Islet precursor cell (in vitro differentiated cells): Measurements from ENCODE around the gene CHRD.

ENCODE experiments used
- DNase-seq: peaks from one replicate; pipeline ENCODE4 v3.0.0-alpha.2; 2018

The CHRD gene

DNA sequence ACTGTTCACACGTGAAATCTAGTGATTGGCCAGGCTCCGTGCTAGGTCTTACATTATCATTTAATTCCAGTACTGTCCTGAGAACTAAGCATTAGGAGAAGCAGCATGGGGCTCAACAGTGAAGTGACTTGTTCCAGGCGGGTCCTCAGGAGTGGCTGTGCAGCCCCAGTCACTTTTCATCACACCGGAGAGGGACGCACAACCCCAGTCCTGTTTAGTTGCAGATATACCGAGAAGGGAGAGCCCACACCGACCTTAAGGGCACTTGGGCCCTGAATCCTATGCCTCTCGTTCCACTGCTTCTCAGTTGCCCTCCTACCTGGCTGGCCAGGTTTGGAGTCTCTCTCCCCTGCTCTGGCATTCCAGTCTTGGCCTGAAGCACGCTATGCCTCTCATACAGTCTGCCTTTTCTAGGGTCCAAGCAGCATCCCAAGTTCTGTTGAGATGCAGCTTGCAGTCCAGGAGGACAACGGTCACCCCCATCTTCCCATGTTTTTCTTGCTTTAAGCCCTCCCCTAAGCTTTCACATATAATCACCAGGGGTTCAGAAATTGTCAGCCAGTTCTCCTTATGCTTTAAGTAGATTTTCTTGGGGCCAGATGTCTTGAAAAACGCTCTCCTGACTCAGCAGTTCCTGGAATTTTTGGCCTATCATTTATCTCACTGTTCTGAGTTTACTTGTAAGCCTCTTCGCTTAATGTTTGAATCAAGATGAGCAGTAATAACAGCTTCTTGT, 32.4 kb upstream of the CHRD start:
- no peak for DNase-seq

DNA sequence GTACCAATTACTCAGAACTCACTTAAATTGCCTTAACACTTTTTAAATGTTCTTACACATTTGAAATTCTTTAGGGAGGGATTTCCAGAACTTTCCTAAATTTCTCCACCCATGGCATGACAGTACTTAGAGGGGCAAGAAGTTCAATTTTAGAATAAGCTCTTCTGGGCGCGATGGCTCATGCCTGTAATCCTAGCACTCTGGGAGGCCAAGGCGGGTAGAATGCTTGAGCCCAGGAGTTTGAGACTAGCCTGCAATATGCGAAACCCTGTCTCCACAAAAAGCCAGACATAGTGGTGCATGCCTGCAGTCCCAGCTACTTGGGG, 31.8 kb upstream of the CHRD start:
- DNase-seq = no peak

DNA sequence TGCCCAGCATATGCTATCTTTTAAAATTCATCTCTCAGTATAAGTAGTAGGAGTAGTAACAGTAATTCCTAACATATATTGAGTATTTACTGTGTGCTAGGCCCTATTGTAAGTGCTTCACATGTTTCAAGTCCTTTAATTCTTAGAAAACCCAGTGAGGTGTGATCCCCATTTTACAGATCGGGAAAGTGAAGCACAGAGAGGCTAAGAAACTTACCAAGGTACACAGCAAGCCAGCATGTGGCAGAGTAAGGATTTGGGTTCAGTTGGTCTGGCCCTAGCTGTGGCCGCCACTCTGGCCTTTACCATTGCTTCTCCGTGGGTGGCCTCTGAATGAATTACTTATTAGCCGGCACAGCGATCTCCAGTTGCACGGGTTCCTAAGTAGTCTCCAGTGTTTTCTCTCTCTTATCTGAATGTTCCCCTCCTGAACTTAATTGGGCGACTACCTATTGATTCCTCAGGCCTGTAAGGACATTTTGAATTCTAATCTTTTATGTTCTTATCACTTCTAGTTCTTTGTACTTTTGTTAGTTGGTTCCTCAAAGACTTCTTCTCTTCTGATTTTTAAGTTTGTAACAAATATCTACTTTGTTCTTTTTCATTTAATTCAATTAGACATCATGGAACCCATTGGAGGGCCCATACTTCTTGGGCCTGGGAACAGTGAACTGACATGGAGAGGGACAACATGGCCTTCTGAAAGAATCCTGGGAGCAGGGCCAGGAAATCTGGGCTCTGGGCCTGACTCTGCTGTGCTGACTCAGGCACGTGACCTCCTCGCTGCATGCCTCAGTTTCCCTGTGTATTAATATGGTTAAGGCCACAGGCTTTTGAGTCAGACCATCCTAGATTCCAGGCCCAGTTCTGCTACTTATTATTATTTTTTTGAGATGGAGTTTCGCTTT, 30.0 kb upstream of the CHRD start:
- no peak for DNase-seq

DNA sequence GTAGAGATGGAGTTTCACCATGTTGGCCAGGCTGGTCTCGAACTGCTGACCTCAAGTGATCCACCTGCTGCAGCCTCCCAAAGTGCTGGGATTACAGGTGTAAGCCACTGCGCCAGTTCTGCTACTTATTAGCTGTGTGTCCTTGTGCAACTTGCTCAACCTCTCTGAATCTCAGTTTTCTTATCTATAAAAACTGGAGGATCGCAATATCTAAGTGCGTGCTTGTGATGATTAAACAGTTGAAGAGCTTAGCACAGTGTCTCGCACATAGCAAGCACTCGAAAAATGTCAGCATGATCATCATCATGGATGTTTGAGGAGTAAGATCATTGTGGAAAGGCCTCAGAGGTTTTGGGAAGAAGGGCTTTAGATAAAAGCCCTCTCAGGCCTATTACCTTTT, 29.2 kb upstream of the CHRD start:
- no peak for DNase-seq

DNA sequence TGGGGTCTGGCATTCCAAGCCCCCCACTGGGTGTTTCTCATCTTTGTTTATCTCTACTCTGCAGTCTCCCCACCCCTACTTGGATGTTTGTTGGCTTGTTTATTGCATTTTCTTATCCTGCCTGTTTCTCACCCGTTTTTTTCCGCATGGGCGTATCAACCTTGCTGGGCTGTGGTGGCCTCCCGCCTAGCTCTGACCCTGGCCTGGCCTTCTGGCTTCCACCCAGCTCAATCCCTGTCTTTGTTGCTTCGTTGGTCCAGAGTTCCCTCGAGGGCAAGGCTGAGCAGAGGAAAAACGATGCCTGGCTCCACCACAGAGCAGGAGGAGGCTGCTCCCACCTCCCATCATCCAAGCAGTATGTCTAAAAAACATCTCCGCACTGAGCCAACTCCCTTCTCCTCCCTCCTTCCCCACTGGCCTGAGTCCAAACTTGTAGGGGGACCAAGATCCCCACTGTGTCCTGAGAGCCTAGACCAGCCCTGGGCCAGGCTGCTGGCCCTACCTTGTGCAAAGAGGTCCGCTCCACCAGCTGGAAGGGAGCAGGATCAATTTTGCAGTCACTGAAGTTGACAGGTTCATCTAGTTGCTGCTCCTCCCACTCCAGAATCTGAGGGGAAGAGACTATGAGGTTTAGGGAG, 28.2 kb upstream of the CHRD start:
- no peak for DNase-seq

DNA sequence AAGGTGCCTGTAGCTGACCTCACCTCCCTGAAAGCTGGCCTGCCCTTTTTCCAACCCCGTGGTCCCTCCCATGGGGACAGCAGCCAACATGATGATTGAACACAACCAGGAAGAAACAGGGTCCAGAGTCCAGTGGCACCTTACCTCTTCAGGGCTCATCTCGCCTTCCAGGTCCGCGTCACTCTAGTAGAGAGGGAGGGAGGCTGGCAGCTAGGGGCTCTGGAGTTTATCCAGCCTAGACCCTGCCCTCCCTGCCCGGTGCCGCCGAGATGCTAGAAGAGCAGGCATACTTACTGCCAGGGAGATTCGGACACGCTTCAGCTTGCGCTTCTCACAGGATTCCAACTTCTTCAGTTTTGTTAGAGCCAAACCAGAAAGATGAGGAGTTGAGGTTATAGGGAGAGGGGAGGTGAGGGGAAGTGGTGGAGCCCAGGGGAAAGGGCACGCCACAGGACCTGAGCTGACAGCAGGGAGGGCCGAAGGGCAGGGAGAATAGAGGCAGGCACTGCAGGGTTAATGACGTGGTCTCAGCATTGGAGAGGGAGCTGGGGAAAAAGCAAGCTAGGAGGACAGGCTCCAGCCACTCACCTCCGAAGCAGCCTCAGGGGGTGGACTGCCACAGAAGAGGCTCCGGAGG, 27.6 kb upstream of the CHRD start:
- no peak for DNase-seq

DNA sequence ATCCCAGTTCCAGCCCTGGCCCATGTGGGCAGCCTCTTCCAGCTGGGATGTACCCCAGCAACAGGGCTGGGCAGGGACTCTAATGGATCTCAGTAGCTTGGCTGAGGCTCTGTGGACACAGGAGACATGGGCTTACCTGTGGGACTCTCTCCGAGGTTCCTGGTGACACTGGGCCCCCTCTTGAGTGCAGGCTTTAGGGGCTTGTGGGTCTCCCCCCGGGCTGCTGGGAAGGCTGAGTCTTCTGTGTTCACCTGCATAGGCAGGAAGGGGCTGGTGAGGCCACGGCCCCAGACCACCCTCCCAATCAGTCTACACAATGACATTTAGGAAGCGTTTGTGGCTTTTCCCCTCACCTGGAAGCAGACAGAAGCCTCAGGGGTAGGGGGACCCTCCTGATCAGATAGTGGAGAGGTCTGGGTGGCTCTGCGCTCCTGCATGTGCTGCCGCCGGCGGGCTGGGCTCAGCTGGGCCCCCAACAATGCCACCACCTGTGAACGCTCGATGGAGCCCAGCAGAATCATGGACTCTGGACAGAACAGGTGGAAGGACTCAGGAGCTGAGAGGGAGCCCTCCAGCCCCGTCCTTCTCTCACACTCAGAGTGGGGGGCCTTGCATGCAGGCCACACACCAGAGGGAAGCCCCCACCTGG, 26.8 kb upstream of the CHRD start:
- DNase-seq = no peak

DNA sequence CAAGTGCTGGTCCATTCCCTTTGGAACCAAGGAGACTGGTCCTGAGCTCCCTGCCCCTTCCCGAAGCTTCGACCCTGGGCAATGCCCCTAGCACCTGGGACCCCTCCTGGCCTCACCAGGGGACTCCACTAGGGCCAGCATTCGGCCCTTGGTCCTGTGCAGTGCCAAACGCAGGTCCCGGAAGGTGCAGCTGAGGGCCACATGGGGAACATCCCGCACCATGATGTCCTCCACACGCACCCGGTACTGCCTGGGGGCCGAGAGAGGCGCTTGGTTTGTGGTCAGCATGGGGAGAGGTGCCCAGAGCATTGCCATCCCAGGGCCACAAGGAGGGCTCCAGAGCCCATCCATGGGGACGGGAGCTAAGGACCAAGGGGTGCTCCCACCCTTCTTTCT, 26.3 kb upstream of the CHRD start:
- no peak for DNase-seq

DNA sequence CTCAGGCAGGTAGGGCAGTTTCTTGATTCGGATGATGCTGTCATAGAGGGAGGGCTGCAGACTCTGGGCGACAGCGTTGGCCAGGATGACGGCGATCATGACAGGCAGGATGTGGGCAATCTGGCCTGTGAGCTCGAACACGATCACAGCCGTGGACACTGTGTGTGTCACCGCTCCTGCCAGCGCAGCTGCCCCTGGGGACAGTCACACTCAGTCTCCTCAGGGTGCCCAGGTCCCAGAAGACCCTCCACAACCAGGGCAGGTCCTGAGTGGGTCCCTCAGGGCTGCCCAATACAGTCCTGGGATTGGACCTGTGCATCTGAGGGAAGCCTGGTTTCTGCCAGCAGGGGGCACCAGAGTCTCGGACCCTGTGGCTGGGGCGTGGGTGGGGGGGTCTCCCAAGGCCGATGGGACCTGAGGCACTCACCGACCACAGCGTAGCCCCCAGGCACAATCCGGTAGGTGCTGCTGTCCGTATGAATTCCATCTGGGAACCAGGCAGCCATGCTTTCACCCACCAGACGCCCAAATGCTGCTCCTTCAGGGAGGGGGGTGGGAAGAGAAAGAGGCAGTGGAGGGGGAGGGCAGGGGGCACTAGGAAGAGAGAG, 25.6 kb upstream of the CHRD start:
- peak; percentile 84 for DNase-seq

DNA sequence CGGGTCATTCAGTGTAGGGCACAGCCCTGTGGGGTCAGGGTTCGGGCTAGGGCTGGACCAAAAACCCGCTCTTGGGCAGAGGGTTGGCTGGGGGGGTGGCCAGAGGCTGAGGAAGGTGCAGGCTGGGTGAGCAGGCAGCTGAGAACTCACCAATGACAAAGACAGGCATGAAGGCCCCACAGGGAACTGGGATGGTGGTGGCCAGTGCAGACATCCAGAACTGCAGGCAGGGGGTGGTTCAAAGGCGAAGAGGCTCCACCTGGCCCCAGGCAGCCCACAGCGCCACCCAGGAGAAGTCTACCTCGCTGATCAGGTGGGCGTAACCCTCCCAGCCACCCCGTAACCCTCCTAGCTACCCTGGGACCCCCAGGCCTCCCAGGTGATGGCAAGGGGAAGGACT, 25.1 kb upstream of the CHRD start:
- no peak for DNase-seq

DNA sequence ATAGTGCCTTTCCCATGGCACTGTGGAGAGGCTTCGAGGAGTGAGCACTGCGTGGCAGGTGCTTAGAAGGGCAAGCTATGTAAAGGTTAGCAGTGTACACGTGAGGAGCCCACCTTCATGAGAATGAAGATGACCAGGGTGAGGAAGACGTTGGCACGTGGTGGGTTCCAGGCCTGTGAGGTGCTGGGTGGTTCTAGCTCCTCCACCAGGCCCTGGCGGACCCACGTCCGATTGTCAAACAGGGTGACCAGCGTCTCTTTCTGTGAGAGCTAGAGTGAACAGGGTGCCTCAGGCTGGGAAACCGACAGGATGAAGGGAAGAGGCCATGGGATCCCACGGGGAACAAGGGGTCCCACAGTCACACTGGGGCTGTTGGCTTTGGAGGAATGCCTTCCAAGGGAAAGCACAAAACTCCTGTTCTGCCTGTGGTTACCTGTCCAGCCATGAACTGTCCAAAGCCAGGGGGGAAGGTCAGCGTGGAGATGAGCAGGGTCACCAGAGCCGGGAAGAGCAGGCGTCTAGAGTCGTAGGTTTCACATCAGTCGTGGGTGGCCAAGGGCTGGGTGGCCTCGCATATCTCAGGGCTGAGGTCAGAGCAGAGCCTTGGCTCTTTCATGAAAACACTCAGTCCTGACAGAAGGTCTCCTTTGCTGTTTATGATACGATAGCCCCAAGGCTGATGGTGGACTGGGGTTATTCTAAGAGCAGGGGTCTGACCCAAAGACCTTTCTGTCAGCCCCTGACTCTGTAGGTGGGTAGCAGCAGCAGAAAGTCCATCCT, 24.4 kb upstream of the CHRD start:
- peak; percentile 80 for DNase-seq

DNA sequence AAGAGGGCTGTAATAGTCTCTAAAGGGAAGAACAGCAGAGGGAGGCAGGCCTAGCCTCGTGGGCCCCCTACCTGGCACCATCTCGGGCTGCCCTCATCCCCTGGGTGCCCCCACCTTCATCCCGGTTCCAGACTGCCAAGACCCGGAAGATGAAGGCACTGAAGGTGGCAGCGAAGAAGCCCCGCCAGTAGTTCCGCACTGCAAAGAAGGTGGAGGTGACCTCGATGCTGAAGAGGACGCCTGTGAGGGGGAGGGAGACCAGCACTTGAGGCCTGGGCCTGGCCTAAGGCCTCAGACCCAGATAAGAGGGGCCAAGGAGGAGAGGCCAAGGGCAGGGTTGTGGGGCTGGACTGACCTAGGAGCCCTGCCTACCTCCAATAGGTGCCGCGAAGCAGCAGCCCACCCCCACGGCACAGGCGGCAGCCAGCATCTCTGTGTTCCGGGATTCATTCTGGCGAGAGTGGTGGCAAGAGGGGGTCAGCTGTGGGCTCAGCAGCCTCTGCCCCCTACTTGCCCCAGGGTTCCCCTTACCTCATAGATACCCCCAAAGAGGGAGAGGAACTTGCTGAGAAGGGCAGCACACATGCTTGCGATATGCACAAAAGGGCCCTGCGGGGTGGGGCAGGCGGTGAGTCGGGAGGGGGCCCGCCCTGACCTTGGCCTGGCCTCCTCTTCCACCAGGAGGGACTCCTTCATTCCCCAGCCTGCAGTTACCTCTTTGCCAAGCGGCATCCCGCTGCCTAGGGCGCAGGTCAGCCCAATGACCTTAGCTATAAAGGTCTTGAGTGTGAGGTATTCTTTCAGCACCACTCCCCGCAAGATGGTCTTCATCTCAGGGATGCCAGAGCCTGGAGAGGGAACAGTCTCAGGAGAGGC, 22.4 kb upstream of the CHRD start:
- DNase-seq = no peak

DNA sequence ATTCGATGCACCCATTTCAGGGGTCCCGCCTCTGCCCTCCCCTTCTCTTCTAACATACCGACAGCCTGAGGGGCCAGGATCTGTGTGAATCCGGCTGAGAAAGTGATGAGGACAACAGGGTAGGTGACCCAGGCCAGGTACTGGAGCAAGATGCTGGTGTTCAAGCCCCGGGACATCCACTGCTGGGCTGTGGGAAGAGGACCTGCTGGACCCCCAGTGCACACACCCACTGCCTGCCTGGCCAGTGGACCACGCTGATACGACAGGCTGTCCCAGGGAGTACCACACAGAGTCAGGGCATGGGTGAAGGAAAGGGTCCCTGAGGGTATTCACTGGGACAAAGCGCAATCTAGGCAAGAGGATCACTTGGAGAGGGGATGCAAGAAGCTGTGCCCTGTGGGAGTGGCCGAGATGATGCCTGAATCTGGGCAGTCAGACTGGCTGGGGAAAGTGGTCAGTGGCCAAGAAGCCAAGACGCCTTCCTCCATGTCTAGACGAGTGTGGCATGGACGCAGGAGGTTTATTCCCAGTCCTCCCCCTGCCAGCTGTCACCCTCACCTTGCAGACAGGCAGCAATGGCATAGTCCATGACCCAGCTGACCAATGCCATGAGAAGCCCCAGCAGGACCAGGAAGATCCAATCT, 21.6 kb upstream of the CHRD start:
- DNase-seq = no peak

DNA sequence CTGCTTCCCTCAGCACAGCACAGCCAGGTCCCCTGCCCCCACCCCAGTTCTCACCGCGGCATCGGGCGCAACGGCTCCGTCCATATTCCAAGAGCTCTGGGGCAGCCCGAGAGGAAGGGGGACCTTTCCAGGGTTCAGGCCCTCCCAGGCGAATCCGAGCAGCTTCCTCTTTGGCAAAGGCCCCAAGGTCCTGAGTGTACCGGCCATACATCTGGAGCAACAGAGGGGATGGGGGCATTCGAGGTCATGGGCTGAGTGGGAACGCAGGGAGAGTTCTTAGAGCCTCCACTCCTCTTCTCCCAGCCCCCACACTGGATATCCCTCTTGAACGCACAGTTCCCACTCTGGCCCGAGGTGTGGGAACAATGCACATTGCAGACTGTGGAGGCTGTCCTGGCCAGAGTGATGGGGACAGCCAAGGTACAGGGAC, 20.9 kb upstream of the CHRD start:
- no peak for DNase-seq

DNA sequence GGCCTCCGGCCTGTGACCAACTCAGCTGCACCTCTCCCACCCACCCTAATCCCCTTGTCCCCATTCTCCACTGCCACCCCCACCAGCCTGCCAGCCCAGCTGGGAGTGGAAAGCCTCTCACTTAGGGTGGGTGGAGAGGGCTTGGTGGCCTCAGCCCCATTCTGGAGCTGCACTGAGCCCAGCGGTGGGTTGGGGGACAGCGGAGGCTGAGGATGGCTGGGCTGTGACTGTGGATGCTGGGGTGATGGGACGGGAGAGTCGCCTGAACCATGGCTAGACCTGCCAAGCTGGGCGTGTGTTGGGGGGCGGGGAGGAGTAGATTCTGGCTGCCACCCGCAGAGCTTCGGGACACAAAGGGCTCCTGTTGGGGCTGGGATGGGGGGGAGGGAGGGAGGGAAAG, 20.2 kb upstream of the CHRD start:
- no peak for DNase-seq

DNA sequence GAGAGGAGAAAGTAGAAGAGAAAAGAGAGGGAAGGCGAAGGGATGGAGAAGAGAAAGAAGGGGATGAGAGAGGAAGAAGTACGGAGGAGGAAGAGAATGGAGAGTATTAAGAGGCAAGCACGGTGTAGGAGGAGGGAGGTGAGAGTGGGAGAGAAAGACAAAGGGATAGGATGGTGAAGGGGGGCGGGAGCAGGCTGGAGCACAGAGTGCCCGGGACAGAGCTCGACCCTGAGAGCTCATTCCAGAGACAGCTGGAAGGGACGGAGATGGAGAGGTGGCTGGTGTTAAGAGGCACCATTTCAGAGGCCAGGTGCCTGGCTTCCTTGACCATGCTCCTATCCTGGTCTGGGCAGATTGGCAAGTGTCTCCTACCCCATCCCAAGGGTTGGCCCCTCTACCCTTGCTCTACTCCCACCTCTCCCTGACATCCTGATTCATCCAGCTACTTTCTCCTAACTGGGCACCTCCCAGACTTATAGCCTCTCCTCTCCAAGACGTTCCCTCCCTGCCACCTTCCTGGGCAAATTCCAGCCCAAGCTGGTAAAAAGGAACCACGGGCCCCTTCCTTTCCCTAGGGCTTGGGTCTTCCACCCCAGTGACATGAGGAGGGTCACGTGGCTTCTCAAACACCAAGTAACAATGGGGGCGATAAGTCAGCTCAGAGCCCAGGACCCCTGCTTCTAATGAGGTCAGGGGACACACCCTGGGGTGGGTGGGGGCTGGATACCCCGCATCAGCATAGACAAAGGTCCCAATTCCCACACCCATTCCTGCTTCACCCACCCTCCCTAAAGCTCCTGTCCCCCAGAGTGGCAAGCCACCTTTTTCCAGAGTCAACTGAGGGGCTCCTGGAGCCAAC, 19.6 kb upstream of the CHRD start:
- DNase-seq = no peak

DNA sequence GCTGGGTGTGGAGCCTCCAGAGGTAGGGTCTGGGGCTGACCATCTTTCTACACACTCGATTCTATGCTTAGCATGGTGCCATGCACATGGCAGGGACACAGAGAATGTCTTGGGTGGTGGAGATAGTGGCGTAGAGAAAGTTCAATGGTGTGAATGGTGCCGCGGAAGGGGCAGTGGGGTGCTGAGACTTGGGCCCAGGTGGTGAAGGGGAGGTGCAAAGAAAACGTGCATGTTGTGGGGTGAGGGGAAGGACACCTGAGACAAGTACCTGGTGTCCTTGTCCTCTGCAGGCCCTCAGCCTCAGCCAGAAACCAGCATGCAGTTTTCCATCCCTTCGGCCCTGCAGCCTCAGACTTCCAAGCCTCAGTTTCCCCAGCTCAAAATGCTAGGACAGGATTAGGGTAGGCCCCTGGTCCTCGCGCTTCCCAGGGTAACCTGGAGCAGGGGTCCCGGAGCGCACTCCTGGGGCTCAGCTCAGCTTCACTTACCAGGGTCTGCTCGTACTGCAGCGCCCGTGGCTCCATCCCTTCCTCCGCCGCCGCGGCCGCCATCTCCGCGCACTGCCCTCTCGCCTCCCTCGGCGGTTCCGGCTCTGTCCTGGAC, 18.8 kb upstream of the CHRD start:
- peak; percentile 69 for DNase-seq

DNA sequence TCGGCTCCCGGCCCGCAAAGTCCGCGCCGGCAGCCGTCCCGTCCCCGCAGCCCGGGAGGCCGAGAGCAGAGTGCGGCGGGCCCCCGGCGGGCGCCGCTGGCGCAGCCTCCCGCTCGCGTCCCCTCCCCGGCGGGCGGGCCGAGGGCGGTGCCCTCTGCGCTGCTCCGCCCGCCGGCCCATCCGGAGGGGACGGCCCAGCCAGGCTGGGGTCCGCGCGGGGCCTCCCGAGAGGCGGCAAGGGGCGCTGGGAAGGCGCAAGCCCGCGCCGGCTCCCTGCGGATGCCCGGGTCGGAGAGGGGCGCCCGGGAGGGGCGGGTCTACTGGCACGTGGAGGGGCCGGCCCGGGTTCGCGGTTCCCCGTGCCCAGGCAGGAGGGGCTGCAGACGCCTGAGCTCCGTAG, 18.3 kb upstream of the CHRD start, which contains the start of the genes CLCN2 and POLR2H:
Gene CLCN2, minus strand, starts transcription at position 74 of the 400 bp plus-strand sequence. CDS start 126 bp downstream, outside the sequence.
Gene POLR2H, plus strand, starts transcription at position 179 of the 400 bp plus-strand sequence. CDS start 1,783 bp downstream, outside the sequence.
- DNase-seq = no peak
